IPS-18c (cell line): ENCODE results near the gene PAMR1.
A peak's percentile ranks its signal among the peaks of the same experiment; 100 is the strongest.

Experiments
- H3K4me3 ChIP-seq: 2 replicates; pipeline ENCODE4 v1.7.0; 2013; ENCODE audit warnings: low read depth, mild to moderate bottlenecking, low read length, moderate library complexity; ENCODE audit not compliant: insufficient read depth
- H3K9me3 ChIP-seq: one replicate; pipeline ENCODE4 v1.6.1; 2013; ENCODE audit warnings: mild to moderate bottlenecking, low read length, moderate library complexity; ENCODE audit not compliant: control insufficient read depth, insufficient read depth

Gene PAMR1

GRCh38 chr11:35525501-35526175 is at the start of gene PAMR1:
Gene PAMR1, minus strand, starts transcription at chr11:35525616. Its CDS starts 31 bp downstream, at chr11:35525585.
- Histone ChIP-seq H3K4me3 (peak within 1 kb of the TSS; percentile 74), H3K9me3 (no peaks in the 10 kb centered on the region)

DNA sequence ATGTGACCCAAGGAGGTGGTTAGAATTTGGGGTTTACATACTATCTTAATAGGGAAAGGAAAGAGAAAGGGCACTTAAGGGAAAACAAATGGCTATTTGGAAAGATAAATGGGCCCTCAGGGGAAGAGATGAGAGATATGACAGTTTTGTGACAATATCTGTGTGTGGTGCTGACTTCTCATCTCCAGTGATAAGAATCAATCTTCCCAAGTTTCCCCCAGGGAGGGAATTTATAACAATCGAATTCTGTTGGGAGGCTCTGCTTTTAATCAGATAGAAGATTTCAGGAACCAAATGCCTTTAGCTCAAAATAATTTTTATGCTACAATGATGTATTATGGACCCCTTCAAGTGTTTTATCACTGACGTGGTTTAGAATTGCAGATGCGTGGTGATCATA is 46.3 kb upstream of the PAMR1 start:
- no peaks in the 10 kb centered on the region for H3K9me3 ChIP-seq
- H3K4me3 ChIP-seq: no peak overlapping the region

DNA sequence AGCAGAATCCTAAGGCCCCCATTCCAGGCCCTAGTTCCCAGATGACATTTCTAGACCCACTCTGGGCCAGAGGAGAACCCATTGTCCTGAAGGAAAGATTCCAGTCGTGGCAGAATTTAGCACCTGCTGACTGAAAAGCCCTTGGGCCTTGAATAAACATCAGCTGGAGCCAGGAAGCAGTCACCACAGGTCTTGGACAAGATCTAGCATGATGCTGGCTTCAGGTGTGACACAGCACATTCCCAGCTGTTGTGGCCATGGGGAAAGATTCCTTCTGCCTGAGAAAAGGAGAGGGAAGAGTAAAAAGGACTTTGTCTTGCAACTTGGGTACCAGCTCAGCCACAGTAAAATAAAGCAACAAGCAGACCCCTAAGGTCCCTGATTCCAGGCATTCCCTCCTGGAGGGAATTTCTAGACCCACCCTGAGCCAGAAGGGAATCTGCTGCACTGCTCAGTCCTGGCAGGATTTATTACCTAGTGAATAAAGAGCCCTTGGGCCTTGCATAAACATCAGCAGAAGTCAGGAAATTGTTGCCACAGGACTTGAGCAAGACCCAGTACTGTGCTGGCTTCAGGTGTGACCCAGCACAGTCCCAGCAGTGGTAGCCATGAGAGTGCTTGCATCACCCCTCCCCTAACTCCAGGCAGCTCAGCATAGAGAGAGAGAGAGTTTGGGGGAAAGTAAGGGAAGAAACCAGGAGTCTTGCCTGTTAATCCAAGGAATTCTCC is 42.5 kb upstream of the PAMR1 start:
- Histone ChIP-seq H3K9me3 (no peaks in the 10 kb centered on the region), H3K4me3 (no peak overlapping the region)

GRCh38 chr11:35566885-35567284 is 41.5 kb upstream of the PAMR1 start:
- no peaks in the 10 kb centered on the region for H3K9me3 ChIP-seq
- H3K4me3 ChIP-seq: no peak overlapping the region

- H3K9me3 ChIP-seq: no peaks in the 10 kb centered on the region
- no peak overlapping the region for H3K4me3 ChIP-seq
Measured at GRCh38 chr11:35566181-35566580, 40.8 kb upstream of the PAMR1 start.

DNA sequence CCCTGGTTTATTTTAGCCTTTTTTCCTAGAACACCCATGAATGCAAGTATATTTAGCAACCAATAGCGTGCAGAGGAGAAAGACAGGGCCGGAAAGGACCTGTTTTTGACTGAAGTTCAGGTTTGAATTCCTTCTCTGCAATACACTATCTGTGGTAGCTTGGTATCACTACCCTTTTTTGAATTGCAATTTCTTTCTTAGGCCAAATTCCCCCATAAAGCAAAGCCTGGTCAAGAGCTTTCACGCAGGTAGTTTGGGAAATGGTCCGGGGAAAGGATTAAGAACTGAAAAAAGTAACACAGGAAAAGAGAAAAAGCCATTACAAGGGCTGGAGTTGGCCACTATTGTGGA is 38.8 kb upstream of the PAMR1 start:
- Histone ChIP-seq H3K4me3 (no peak overlapping the region), H3K9me3 (no peaks in the 10 kb centered on the region)

- no peak overlapping the region for H3K4me3 ChIP-seq
- no peaks in the 10 kb centered on the region for H3K9me3 ChIP-seq
Measured at GRCh38 chr11:35563484-35564244, 38.2 kb upstream of the PAMR1 start.

GRCh38 chr11:35559949-35560348 is 34.5 kb upstream of the PAMR1 start:
- Histone ChIP-seq H3K9me3 (no peaks in the 10 kb centered on the region), H3K4me3 (no peak overlapping the region)

GRCh38 chr11:35558513-35558912 is 33.1 kb upstream of the PAMR1 start:
- no peak overlapping the region for H3K4me3 ChIP-seq
- H3K9me3 ChIP-seq: no peaks in the 10 kb centered on the region

DNA sequence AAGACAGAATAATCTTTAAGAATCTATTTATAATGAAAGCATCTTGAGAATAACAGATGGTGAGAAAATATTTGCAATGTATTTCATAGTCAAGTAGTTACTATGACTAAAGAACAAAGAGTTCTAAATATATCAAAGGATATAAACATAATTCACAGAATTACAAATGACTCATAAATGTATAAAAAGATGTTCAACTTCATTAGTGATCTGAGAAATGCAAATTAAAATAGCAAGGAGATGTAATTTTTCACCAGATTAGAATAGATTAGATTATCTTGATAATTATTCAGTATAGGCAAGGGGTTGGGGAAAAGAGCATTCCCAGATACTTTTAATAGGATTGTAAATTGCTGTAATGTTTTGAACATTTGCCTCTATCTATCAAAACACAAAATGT is 30.1 kb upstream of the PAMR1 start:
- H3K4me3 ChIP-seq: no peak overlapping the region

DNA sequence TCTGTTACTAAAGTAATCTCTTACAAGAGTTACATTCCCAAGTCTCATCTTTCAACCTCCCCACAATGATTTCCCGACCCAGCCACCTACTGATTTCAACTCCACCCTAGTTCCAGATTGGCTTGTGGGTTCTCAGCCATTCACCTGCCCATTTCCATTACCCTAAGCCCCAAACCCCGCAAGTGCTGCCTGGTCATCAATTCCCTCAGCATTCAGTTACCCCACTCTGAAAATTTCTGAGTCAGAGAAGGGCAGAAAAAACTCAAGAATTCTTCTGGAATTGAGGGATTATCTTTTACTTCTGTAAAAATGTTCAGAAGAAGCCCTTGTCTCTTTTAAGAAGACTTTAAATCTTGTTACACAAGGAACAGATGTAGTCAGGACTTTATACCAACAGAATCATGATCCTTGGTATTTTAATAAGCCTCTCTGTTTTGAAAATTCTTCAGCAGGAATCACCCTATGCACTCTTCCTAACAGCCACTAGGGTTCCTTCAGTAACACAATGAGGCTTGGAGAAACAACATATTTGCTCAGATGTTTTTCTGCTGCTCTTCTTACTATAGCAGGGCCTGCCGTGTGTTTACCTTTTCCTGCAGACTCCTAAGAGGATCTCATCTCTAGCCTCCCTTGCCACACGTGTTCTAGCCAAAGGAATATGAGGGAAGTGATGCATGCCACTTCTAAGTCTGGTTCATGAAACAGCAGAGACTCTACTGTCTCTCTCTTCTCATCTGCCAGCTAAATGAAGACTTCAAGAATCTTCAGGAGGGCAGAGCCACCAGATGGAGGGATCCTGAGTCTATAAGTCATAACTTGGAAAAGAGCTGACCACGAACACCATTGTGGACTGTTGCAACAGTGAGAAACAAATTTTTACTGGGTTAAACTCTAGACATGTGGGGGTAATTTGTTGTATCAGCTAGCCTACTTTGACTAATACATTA is 29.3 kb upstream of the PAMR1 start:
- no peak overlapping the region for H3K4me3 ChIP-seq
- no peaks in the 10 kb centered on the region for H3K9me3 ChIP-seq

More for the DNA sequence above, 30.1 kb upstream of the PAMR1 start:
- H3K9me3 ChIP-seq: no peaks in the 10 kb centered on the region

GRCh38 chr11:35553831-35554230 is 28.4 kb upstream of the PAMR1 start:
- H3K9me3 ChIP-seq: no peaks in the 10 kb centered on the region

GRCh38 chr11:35553021-35553420 is 27.6 kb upstream of the PAMR1 start:
- H3K9me3 ChIP-seq: no peaks in the 10 kb centered on the region

More at GRCh38 chr11:35553831-35554230, 28.4 kb upstream of the PAMR1 start:
- H3K4me3 ChIP-seq: no peak overlapping the region

DNA sequence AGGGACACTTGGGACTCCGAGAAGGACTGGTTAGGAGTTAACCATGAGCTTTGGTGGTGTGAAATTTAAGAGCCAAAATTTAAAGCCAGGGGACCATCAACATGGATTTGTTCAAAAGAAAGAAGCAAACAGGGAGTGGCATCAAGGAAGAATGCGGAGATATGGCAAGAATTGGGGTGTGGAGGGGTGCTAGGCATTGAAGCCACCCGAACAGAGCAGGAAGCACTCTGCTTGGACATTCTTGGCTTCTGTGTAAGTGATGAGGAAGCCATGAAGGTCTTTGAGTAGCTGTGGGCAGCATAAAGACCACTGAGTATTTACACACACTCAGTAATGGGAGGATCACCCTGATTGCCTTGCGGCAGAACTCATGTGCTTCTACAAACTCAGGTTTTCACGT is 27.2 kb upstream of the PAMR1 start:
- no peaks in the 10 kb centered on the region for H3K9me3 ChIP-seq

More at GRCh38 chr11:35553021-35553420, 27.6 kb upstream of the PAMR1 start:
- H3K4me3 ChIP-seq: no peak overlapping the region

GRCh38 chr11:35550374-35551036 is 25.1 kb upstream of the PAMR1 start:
- H3K4me3 ChIP-seq: no peak overlapping the region
- no peaks in the 10 kb centered on the region for H3K9me3 ChIP-seq

More for the DNA sequence above, 27.2 kb upstream of the PAMR1 start:
- no peak overlapping the region for H3K4me3 ChIP-seq

GRCh38 chr11:35549787-35550186 is 24.4 kb upstream of the PAMR1 start:
- Histone ChIP-seq H3K4me3 (no peak overlapping the region), H3K9me3 (no peaks in the 10 kb centered on the region)
